Gastrocnemius medialis (tissue), 4 donors: ENCODE measurements around the gene HOOK1. TPM values are rescaled to one million over a fixed set of nuclear protein-coding genes. Genes with fewer than 3 reads are reported as not detected.

ENCODE experiments used
- ATAC-seq, 2 donors: fragments of 150-250 bp; one replicate each; pipeline ENCODE4 v1.9.1; 2016
- DNase-seq, 2 donors: peaks; one replicate each; pipeline ENCODE4 v3.0.0-alpha.2; 2019
- H3K27ac ChIP-seq, 4 donors: fragments of 200-600 bp; sonication (generic); 1 replicate in 1 of 4; 2 replicates in 3 of 4; pipeline ENCODE4 v1.5.1; 2016 to 2018; ENCODE audit warnings: mild to moderate bottlenecking in 2 of 4, moderate library complexity in 1 of 4
- H3K27me3 ChIP-seq, 3 donors: fragments of 200-600 bp; sonication (generic) in 2 of 3; 1 replicate in 1 of 3; 2 replicates in 2 of 3; pipeline versions ENCODE4 v1.5.1 to v1.6.0; 2016 to 2019; ENCODE audit warnings: mild to moderate bottlenecking in 1 of 3, moderate library complexity in 1 of 3
- H3K36me3 ChIP-seq, 2 donors: fragments of 200-600 bp; sonication (generic) in 1 of 2; one replicate each; pipeline ENCODE4 v1.5.1; 2017 to 2018
- H3K4me1 ChIP-seq, 2 donors: fragments of 200-600 bp; sonication (generic) in 1 of 2; one replicate each; pipeline ENCODE4 v1.5.1; 2016 to 2017; ENCODE audit warnings: mild to moderate bottlenecking in 2 of 2
- H3K4me3 ChIP-seq, 4 donors: fragments of 200-600 bp; sonication (generic) in 3 of 4; 1 replicate in 1 of 4; 2 replicates in 3 of 4; pipeline ENCODE4 v1.5.1; 2016 to 2019; ENCODE audit warnings: mild to moderate bottlenecking in 2 of 4
- H3K9me3 ChIP-seq, 3 donors: fragments of 200-600 bp; sonication (generic) in 2 of 3; 1 replicate in 1 of 3; 2 replicates in 2 of 3; pipeline ENCODE4 v1.5.1; 2016 to 2019
- CTCF ChIP-seq, 5 experiments: fragments of 450-650 bp in 3 of 5; fragments of 200-600 bp in 2 of 5; sonication (generic) in 2 of 5; IDR thresholded peaks in 4 of 5; conservative IDR thresholded peaks in 1 of 5; 1 replicate in 4 of 5; 2 replicates in 1 of 5; pipeline ENCODE4 v1.5.1; 2016 to 2019; ENCODE audit warnings: antibody characterized with exemption in 5 of 5, mild to moderate bottlenecking in 3 of 5, moderate library complexity in 3 of 5
- POLR2A ChIP-seq, 2 donors: fragments of 450-650 bp; IDR thresholded peaks; one replicate each; pipeline ENCODE4 v1.6.1; 2017; ENCODE audit warnings: antibody characterized with exemption in 2 of 2, mild to moderate bottlenecking in 2 of 2, moderate library complexity in 2 of 2
- in situ Hi-C, 4 donors: fragments of 200-750 bp; cut with MboI; loops; one replicate each; pipeline versions ENCODE4 v1.15.0 to v1.8.0; 2017; ENCODE audit warnings: low sequenced_read_pairs in 4 of 4
- intact Hi-C: fragments of 100-400 bp; cut with DNase I; formaldehyde crosslinking; loops from one replicate; pipeline ENCODE4 v1.15.1; 2023; ENCODE audit warnings: low total_unique reads
- total RNA-seq, 4 donors: library from RNA; depleted of rRNA; stranded (reverse); fragments of >200 nt; gene quantifications; one replicate each; pipeline versions ENCODE4 v1.1.0 to v1.2.3, GENCODE V29; 2016

Gene HOOK1
- total RNA-seq, 4 donors from 2014 or later, result 0.07 to 2.1 (median 0.10) TPM; not detected in 1

GRCh38 chr1:59885160-59885832, 70.5 kb downstream of the HOOK1 start:
- no peak for ATAC-seq
- TF ChIP-seq POLR2A (IDR thresholded peaks at IDR 0.05), result no peak
- in situ Hi-C loops, result loop anchor here in 1 of 4 donors (10.0 kb wide), 1 partner anchor 60 kb away; no protein-coding TSS in a partner anchor
- DNase-seq, result no peak
- no peaks in the 10 kb centered on the region for H3K27me3 ChIP-seq
- no peaks in the 10 kb centered on the region for H3K36me3 ChIP-seq
- H3K27ac ChIP-seq, result no peak overlapping the region
- H3K4me1 ChIP-seq, result peaks cover 0 to 4% of the 10 kb centered on the region in 2 donors
- H3K9me3 ChIP-seq, result no peaks in the 10 kb centered on the region
- H3K4me3 ChIP-seq, result no peak overlapping the region
- intact Hi-C loops, result no loop called here

GRCh38 chr1:59892841-59893811, 78.4 kb downstream of the HOOK1 start:
- no peaks in the 10 kb centered on the region for H3K36me3 ChIP-seq
- H3K4me1 ChIP-seq, result peaks cover 0 to 13% of the 10 kb centered on the region in 2 donors
- DNase-seq, result no peak
- H3K27me3 ChIP-seq, result no peaks in the 10 kb centered on the region
- ATAC-seq, result no peak
- TF ChIP-seq CTCF (IDR thresholded peaks at IDR 0.05 in 4 of 5, conservative IDR thresholded peaks at IDR 0.05 in 1 of 5) (no peak), POLR2A (IDR thresholded peaks at IDR 0.05) (no peak)
- H3K4me3 ChIP-seq, result no peak overlapping the region
- H3K9me3 ChIP-seq, result no peaks in the 10 kb centered on the region
- in situ Hi-C loops, result loop anchor here in 1 of 4 donors (10.0 kb wide), 1 partner anchor 52 kb away; no protein-coding TSS in a partner anchor
- intact Hi-C loops, result no loop called here
- H3K27ac ChIP-seq, result no peak overlapping the region

GRCh38 chr1:59897165-59897564, 82.4 kb downstream of the HOOK1 start:
- intact Hi-C loops (no loop called here), in situ Hi-C loops (loop anchor here in 1 of 4 donors (10.0 kb wide), 1 partner anchor 48 kb away; no protein-coding TSS in a partner anchor)
- Histone ChIP-seq H3K27ac (no peak overlapping the region), H3K9me3 (no peaks in the 10 kb centered on the region), H3K36me3 (no peaks in the 10 kb centered on the region), H3K4me1 (peaks cover 0 to 13% of the 10 kb centered on the region in 2 donors), H3K27me3 (no peaks in the 10 kb centered on the region), H3K4me3 (no peak overlapping the region)
- no peak for TF ChIP-seq POLR2A (IDR thresholded peaks at IDR 0.05)
- TF ChIP-seq CTCF (IDR thresholded peaks at IDR 0.05 in 4 of 5, conservative IDR thresholded peaks at IDR 0.05 in 1 of 5), result no peak
- ATAC-seq, result no peak
- no peak for DNase-seq

- ATAC-seq, result no peak
- in situ Hi-C loops, result loop anchor here in 1 of 4 donors (10.0 kb wide), 1 partner anchor 46 kb away; no protein-coding TSS in a partner anchor
- no peak overlapping the region for H3K27ac ChIP-seq
- peaks cover 0 to 13% of the 10 kb centered on the region in 2 donors for H3K4me1 ChIP-seq
- no peak for DNase-seq
- H3K36me3 ChIP-seq, result no peaks in the 10 kb centered on the region
- no peak overlapping the region for H3K4me3 ChIP-seq
- no peaks in the 10 kb centered on the region for H3K27me3 ChIP-seq
- TF ChIP-seq POLR2A (IDR thresholded peaks at IDR 0.05) (no peak), CTCF (IDR thresholded peaks at IDR 0.05 in 4 of 5, conservative IDR thresholded peaks at IDR 0.05 in 1 of 5) (no peak)
- H3K9me3 ChIP-seq, result no peaks in the 10 kb centered on the region
- intact Hi-C loops, result no loop called here
These were observed 84.2 kb downstream of the HOOK1 start for GRCh38 chr1:59898927-59899326.

- ATAC-seq (no peak), DNase-seq (no peak)
- Histone ChIP-seq H3K36me3 (no peaks in the 10 kb centered on the region), H3K27me3 (no peaks in the 10 kb centered on the region), H3K4me1 (peaks cover 0 to 13% of the 10 kb centered on the region in 2 donors), H3K4me3 (no peak overlapping the region), H3K9me3 (no peaks in the 10 kb centered on the region), H3K27ac (no peak overlapping the region)
- TF ChIP-seq CTCF (IDR thresholded peaks at IDR 0.05 in 4 of 5, conservative IDR thresholded peaks at IDR 0.05 in 1 of 5) (no peak), POLR2A (IDR thresholded peaks at IDR 0.05) (no peak)
- intact Hi-C loops (no loop called here), in situ Hi-C loops (no loop called here)
These were observed 85.9 kb downstream of the HOOK1 start for GRCh38 chr1:59900640-59901039.
